Medulla oblongata (tissue), 1 donor: ENCODE data around the gene TMEM121.
A peak's percentile ranks its signal among the peaks of the same experiment; 100 is the strongest.

Source experiments
- DNase-seq: peaks from one replicate; pipeline ENCODE4 v3.0.0-alpha.2; 2015; ENCODE audit errors: extremely low spot score

The TMEM121 gene

DNA sequence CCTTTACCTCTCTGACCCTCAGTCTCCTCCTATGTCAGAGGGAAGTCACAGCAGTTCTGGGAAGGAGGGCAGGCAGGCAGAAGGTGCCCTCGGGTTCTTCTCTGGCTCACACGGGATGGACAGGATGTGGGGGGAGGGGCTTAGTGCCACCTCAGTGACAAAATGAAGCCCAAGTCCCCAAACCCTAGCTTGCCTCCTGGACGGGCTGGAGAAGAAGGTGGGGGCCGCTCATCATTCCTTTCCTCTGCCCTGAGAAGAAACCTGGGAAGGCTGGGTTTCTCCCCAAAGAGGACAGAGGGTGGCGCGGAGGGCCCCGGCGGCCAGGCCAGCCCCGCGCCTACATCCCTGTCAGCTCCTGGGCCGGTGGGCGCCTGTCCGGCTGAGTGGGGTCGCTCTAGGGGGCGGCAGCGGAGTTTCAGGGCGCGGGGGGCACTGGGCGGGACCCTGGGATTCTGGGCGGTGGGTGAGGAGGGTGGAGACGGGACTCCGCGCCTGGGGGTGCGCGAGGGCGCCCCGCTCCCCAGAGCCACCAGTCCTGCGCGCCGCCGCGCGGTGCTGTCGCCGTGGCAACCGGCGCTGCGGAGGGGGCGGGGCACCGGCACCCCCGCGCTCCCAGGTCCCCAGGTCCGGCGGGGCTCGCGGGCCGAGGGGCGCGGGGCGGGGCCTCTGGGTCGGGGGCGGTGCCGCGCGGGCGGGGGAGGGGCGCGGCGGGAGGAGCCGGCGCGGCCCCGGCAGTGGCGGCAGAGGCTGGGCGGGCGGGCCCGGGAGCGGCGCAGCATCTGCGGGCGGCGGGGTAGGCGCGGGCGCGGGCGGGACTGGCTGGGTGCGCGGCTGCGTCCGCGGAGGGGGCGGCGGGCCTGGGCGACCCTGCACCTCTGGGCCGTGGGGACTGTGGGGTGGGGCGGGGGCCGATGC is at the start of gene TMEM121:
TMEM121 (plus strand) TSS at position 723 of the 915 bp plus-strand sequence. CDS start 2,252 bp downstream, outside the sequence.
- DNase-seq, result peak; percentile 33

DNA sequence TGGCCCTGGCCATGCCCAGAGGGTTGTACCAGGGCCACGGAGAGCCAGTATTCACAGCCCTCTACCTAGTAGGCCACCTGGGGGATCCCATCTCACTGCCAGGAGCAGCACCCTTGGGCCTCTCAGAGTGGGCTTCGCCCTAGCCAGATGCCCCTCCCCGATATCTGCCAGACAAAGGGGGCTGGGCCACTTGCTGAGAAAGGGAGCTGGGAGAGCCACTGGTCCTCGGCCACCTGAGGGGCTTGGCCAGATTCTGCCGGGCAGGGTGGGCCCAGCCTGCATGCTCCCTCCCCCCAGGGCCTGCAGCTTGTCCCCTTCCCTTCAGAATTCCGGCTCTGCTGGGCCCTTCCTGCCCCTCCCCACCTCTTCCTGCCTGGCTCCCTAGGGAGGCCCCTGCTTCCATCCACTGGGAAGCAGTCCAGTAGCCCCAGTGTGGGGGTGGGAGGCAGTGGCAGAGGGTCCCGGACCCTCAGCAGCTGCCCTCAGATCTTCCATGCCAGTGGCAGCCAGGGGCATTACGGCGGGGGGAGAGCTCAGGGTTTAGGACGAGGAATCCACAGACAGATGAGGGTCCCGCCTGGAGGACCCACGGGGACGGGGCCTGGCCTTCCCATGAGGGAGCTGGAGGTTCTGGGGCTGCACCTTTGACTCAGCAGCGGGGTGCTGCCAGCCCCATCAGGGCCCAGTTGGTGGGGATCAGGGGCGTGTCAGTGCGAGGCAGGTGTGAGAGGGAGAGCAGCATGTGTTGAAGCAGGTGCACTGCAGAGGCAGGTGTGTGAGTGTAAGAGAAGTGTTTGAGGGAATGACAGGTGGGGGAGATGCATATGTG is 49.3 kb upstream of the TMEM121 start:
- DNase-seq, result no peak

GRCh38 chr14:105477660-105478397 is 48.6 kb upstream of the TMEM121 start:
- DNase-seq, result no peak

- DNase-seq, result no peak
These were observed 47.8 kb upstream of the TMEM121 start for GRCh38 chr14:105478398-105479251.

DNA sequence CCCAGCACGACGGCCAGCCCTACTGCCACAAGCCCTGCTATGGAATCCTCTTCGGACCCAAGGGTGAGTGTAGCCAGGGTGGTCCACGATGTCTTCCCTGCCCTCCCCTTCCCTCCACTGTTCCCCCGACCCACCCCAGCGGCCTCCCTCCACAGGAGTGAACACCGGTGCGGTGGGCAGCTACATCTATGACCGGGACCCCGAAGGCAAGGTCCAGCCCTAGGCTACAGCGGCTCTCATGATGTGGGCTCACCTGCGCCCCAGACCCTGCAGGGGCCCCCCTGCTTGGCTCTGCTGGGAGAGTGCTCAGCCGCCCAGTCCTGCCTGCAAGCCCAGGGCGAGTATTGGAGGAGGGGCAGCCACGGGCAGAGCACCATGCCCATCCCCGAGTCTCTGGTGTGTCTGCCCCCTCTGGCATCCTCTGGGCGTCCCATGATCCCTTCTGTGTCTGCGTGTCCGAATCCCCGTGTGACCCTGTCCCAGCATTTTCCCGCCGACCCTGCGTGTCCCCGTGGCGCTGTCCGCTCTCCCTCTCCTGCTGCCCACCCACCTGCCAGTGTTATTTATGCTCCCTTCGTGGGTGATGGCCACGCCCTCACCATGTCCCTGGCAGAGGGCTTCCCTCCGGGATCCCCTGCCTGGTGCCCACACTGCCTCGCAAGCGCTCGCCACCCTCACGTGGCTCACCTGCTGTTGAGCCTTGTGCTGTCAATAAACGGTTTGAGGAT is 46.8 kb upstream of the TMEM121 start:
- DNase-seq, result no peak

DNA sequence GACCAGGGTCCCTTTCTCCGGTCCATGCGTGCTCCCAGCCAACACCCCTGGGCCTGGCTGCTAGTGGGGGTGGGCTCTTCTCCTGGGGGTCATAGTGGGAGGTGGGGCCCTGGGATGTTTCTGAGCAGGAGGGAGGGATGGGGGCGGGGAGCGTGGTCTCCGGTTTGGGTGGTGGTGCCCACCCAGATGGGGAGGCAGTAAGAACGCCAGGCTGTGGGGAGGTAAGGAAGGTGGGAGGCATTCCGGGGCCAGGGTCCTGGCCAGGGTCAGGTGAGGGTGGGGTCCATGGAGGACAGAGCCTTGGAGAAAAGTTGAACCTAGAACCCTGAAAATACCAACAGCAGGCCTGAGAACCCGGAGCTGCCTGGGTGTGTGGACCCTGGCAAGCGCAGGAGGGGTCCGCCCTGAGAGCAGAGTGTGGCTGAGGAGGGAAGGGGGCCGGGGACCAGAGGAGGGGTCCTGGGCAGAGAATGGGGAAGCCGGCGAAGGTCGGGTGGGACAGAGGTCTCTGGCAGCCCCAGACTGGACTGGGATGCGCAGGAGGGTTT is 46.1 kb upstream of the TMEM121 start:
- no peak for DNase-seq

DNA sequence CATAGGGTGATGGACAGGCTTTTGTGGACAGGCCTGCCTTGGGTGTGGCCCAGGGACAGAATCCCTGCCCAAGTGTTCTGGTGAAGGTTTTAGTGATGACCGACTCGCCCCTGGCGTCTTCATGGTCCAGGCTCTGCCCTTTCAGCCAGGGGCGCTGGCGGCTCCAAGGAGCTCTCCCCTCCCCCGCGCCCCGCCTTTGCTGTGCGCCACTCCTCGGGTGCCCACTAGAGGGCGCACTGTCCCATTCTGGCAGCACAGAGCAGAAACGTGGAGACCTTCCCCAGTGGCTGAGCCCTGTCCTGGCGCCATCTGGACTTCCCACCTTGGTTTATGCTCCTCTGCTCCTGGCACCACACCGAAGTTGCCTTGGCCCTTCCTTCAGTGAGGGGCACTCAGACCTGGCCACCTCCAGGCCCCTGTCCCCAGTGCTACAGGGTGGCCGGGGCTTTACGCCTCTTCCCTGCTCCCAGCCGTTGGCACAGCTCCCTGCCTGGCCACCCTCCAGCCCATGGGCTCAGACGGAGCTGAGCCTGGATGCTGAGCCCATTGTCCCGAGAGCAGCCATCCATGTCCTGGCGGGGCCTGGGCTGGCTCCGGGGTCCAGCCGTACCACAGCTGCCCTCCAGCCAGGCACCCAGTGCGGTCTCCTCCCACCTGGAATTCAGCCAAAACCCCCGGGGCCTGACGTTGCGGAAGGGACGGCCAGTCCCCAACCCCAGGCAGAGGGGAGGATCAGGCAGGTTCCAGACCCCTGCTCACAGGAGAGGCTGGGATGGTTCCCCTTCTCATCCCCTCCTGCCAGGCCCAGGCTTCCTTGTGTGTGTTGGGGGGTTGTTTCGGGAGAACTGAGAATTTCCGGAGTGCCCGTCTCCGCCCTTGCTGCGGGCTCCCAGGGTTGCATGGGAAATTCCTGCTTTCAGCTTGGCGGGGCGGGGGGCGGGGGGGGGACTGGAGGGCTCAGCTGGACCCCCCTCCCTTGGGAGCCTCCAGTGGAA is 45.3 kb upstream of the TMEM121 start:
- DNase-seq, result peak; percentile 92

DNA sequence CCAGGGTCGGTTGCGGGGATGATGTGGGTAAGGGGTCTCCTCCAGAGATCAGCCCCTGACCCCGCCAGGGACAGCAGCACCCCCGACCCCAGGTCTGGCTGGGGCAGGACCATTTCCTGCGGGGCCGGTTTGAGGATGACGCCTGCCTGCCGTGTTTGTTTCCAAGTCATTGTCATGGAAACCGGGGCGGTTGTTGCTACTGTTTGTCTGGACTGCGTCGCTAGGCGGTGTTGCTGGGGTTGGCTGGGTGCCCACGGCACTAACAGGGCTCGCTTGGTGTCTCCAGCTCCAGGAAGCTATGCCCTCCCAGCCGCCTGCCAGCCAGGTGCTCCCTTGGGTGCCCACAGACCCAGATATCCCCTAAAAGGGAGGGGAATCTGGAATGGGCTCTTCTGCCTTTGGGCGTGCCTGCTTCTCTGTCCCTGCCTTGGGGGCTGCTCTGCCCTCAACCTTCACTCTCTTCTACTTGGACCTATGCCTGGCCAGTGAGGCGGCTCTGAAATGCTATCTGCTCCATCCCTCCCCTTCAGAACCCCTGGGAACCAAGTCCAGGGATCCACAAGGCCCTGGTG is 44.4 kb upstream of the TMEM121 start:
- peak; percentile 90 for DNase-seq

DNA sequence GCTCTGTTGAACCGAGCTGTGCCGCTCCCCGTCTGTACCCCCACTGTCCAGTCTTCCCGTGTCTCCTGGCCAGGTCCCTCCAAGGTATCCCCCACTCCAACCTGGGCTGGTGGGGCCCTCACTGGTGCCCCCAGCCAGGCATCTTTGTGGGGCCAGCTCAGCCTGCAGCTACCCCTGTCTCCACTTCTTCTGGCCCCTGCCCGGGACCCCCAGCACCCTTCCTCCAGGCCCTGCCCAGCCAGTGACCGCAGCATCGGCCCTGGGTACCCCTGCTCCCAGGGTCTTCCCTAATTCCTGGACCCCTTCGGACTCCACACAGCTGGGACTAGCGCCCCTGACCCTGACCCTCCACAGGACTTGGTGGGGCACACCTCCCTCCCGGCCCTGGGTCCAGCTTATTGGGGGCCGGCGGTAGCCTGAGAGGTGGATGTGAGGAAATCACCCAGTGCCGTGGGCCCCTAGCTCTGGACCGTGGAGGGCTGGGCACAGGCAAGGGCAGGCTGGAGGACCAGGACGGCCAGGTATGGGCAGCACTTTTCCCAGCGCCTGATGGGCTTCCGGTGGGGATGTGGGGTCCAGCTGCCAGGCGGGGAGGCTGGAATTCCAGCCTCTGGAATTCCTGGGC is 43.8 kb upstream of the TMEM121 start:
- no peak for DNase-seq

- DNase-seq, result no peak
These were observed 42.9 kb upstream of the TMEM121 start for GRCh38 chr14:105483300-105484068.

GRCh38 chr14:105484069-105484996 is 42.0 kb upstream of the TMEM121 start:
- no peak for DNase-seq

DNA sequence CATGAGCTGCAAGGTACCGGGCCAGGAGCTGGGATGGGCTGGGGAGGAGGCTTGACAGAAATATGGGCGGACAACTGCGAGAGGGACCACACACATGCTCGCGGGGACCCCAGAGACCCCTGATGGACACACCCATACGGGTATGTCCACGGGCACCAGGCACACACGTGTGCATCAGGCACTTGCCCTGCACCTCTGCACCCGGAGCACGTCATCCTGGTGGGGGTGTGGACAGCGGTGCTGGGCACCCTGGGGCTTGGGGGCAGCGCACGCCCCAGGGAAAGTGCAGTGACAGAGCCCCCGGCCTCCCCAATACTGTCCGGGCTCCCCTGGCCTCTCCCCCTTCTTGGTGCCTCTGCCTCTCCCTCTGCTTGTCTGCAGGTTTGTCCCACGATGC is 41.4 kb upstream of the TMEM121 start:
- DNase-seq, result no peak

DNA sequence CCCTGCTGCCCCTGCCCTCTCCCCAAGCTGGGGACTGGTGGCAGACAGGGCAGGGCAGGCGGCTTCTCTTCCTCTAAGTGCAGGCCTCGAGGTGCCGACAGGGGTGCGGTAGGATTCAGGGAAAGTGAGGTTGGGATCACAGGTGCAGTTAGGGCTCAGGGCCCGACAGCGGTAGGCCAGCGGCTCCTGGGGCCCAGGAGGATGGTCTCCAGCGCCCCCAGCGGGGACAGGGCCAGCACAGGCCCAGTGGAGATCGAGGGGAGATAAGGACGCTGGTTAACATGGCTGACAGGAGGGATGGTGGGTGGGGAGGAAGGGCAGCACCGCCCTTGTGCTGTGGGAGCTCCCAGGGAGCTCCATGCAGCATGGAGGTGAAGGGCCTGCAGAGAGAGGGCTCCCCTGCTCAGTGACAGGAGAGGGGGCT is 40.6 kb upstream of the TMEM121 start:
- DNase-seq, result no peak

DNA sequence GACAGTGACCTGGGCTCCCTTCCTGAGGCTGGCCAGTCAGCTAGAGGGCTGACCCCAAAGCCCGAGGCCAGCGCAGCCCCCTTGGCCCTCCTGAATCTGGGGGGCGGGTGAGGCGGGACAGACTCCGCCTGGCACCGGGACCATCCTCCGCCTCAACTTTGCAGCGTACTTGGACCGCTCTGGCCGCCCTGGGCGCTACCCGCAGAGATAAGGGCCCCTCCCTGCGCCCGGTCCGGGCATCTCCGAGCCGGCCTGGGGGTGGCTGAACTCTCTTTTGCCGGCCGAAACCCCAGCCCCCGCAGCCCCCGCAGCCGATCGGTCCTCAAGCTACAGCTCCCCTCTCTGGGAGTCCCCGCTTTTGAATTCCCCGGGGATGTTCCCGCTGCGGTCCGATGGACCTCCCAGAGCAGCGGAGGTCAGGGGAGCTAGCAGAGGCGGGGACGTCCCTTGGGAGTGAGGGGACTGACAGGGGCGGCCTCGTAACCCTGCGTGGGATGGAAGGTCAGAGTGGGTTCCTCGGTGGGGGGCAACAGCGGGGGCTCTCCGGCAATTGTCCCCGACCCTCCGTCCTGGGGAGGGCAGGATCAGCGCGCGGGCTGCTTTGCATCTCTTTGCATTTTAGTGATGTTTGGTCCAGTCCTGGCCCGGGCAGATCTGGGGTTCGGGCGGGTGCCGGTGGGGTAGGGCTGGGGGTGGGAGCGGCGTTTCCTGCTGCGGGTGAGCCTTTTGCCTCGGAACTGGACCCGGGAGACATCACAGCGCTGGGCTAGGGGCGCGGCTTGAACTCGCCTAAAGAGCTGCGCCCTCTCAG is 40.0 kb upstream of the TMEM121 start, which contains the start of gene CRIP1:
CRIP1 (plus strand) TSS at position 724 of the 811 bp plus-strand sequence. CDS start 374 bp downstream, outside the sequence.
- DNase-seq, result no peak

DNA sequence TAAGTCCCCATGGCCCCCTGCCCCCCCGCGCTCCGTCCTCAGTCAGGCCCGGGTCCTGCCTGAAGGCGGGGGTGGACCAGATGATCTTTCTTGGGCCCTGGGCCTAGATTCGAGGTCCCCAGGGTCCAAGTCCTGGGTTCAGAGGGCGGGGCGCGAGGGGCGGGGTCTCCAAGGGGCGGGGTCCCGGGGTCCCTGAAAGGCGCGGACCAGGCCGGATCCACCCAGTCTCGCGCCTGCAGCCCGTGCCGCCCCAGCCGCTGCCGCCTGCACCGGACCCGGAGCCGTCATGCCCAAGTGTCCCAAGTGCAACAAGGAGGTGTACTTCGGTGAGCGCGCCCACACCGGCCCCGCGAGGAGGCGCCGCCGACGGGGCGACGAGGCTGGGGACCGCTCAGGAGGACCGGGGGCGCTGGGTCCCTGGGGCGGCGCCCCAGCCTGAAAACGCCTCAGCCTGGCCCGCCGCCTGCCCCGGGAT is 39.4 kb upstream of the TMEM121 start:
- no peak for DNase-seq
